SIG-M5 treated with dmso at 0.1 percent for 504 hours (cell line): ENCODE measurements around the gene STK39.
"Not testable (repeated sequence)": the region's sequence is repeated elsewhere in the genome, so short reads cannot be mapped to it uniquely, and the experiment has no call there.

Experiments
- DNase-seq: peaks from one replicate; lab custom pipeline; 2025; ENCODE audit not compliant: unreplicated experiment; lab: John Stamatoyannopoulos, UW

STK39 gene

DNA sequence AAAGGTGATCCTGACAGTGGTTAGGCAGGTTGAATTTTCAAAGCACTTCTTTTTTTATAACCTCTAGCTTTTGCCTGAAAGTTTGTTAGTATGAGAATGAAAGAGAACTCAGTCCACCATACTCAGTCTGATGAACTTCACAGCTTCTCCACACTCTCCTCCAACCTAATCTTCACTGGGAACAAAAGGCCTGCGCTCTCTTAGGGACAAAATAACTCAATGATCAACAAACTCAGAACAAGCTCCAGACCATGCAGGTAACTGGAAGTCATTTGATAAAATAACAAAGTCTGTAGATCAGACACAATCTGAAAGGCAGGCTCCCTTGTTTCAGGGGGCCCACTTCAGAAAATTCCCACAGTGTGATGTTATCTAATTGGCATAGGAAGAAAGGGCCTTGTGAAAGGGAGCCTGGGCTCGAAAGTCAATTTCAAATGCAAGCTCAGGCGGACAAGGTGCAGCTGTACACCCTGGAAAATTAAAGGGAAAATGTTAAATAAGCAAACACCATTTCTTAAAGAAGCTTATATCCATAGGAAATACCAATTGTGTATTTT is 142.2 kb downstream of the STK39 start:
- DNase-seq: no peak

DNA sequence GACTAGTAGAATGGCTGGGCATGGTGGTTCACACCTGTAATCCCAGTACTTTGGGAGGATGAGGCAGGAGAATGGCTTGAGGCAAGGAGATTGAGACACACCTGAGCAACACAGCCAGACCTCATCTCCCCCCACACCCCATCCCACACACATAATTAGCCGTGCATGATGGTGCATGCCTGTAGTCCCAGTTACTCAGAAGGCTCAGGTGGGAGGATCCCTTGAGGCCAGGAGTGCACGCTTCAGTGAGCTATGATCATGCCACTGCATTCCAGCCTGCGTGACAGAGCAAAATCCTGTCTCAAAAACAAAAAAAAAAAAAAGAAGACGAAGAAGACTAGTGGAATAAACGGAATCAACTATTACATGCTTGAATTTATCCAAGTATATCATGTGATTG is 150.0 kb downstream of the STK39 start:
- DNase-seq: no peak

GRCh38 chr2:168096158-168096557 is 151.2 kb downstream of the STK39 start:
- DNase-seq: no peak

DNA sequence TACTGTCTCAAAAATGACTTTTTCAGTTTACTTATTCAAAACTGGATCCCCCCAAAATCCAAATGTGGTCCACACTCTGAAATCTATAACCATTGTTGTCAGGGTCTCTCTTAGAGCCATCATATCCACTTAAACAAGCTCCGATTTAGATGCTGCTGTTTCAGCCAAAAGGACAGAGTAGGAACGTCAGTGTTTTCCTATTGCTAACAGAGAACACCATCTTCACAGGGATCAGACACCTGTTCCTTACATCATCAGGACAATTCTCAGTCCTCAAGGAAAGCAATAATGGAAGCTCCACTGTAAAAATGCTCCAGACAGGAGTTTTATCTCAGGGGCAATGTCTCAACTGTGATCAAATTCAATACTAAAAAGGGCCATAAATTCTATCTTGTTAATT is 155.4 kb downstream of the STK39 start:
- DNase-seq: no peak

GRCh38 chr2:168090366-168091135 is 156.8 kb downstream of the STK39 start:
- no peak for DNase-seq

- peak; percentile 16 for DNase-seq
These were observed 158.2 kb downstream of the STK39 start for GRCh38 chr2:168089200-168089599.

DNA sequence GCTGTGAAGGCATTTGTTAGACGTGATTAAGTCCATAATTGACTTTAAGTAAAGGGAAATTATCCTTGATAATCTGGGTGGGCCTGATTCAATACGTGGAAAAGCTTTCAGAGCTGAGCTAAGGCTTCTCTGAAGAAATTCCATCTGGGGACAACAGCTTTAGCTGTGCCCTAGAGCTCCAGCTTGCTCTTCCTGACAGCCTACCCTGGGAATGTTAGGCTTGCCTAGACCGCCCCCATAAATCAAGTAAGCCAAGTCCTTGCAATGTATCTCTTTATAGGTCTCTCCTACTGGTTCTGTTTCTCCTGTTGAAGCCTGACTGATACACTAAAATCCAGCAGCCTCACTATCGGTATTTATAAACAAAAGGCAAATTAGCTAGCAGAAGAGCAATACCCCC is 160.0 kb downstream of the STK39 start:
- no peak for DNase-seq

DNA sequence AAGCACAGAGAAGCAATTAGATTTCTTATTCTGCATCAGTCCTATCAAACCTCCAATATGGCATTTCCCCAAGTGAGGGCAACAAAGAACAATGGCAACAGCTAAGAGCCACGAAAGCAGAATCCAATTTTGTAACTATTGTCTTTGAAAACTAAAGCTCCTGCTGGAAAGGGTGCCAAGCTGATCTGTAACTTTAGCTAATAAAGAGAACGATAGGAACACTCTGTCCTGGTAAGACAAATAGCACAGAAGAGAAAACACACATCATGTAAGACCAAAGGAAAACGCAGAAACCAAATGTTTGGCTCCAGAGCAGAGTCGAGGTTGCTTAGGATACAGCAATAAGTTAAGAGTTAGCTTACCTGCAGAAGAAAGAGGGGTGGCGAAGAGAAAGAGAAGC is 160.5 kb downstream of the STK39 start:
- DNase-seq: no peak

- no peak for DNase-seq
These were observed 161.5 kb downstream of the STK39 start for GRCh38 chr2:168085801-168086361.

DNA sequence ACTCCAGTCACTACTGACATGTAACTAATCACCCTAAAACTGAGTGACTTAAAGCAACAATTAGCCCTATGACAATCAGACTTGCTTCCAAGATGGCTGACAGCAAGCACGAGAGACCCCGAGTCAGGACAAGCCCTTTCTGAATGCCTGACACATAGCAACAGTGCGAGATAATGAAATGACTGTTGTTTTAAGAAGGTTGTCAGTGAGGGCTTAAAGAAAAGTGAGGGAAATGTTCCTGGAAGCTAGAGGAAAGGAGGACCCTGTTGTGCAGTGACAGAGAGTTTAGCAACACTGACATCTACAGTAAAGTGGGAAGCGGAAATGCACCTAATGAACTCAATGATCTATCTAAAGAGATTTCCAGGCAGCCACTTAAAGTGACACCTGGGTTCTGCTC is 163.1 kb downstream of the STK39 start:
- DNase-seq: no peak

- DNase-seq: not testable (repeated sequence)
These were observed 165.9 kb downstream of the STK39 start for GRCh38 chr2:168081452-168081851.

DNA sequence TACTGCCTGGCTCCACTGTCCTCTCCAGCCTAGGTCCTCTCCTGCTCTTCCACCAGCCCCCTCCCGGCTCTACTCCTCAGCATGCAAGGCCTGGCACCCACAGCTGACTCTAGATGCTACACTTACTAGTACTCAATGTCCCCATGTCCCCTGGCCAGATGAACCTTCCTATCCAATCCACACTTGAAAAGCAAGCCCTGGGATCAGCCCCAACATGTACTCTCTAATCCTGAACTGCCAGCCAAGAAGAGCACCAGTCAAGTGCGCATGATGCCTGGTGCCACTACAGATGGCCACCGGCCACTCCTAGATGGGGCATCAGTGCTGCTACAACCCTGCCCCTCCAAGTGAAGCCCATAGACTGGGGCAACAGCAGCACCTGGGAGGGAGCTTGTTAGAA is 168.2 kb downstream of the STK39 start:
- no peak for DNase-seq

DNA sequence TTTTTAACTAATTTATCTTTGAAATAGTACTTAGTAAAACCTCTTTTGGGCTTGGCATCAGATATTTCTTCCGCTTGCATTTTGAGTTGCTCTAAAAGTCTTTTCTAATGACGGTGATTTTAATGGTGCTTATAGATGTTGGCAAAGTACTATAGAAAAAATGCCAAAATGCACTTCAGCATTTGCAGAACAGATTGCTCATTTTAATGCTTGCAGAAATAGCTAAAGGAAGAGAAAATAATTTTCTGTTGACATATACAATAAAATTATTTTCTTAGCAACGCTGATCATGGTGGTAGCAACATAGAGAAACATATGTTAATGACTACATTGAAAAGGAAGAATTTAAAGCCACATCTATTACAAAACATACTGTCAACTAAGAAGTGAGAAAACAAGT is 170.7 kb downstream of the STK39 start:
- no peak for DNase-seq

- DNase-seq: no peak
These were observed 171.9 kb downstream of the STK39 start for GRCh38 chr2:168075446-168075845.

- no peak for DNase-seq
These were observed 174.6 kb downstream of the STK39 start for GRCh38 chr2:168072626-168073303.

- DNase-seq: no peak
These were observed 183.1 kb downstream of the STK39 start for GRCh38 chr2:168064011-168064998.

GRCh38 chr2:168062936-168063335 is 184.5 kb downstream of the STK39 start:
- no peak for DNase-seq

GRCh38 chr2:168062054-168062453 is 185.3 kb downstream of the STK39 start:
- DNase-seq: no peak

DNA sequence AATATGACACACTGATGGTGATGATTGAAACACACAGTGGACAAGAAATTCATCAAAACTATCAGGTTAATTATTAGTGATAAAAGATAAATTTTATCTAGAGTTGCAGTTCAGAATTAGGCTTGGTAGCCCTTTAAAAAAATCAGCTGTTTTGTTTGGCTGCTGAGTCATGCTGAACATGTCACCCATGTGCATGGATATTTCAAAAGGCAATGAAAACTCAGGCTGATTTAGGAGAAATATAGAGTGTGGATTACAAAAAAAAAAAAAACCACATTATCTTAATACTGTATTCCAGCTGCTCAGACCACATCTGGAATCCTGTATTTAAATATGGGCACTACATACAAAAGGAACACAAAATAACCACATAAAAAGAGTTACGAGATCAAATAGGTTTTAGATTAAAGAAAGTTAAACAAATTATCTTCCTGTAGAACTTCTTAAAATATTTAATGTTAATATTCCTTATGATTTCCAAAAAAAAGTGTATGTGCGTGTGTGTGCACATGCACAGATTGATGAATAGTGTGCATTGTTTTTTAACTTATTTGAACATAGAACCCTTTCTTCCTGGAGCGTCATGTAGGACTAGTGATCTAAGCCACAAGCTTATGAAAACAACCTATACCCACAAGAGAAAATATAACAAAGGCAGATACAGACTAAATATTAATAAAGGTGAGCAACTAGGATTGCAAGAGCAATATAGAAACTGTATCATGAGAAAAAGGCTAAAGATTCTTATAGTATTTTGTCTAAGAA is 186.2 kb downstream of the STK39 start:
- no peak for DNase-seq

DNA sequence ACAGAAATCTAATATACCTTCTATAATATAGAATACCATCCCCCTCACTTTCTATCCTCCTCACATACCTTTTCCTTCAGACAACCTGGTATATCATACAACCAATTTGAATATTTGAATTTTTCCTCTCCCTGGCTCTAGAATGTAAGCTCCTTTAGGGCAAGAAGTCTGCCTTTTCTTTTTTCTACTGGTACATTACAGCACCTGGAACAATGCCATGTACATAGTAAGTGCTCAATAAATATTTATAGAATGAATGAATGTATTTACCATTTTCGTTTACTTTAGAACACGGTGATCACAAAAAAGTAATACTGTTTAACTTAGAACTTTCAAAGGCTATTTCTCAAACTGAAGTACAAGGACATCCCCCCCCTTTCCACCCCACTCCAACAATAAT is 187.6 kb downstream of the STK39 start:
- DNase-seq: no peak
